Left lobe of liver (tissue), 2 donors: ENCODE measurements around the gene LMO1. TPM values are rescaled to one million over a fixed set of nuclear protein-coding genes. Genes with fewer than 3 reads are reported as not detected.
A peak's percentile ranks its signal among the peaks of the same experiment; 100 is the strongest.

Experiments
- ATAC-seq: fragments of 200-7000 bp; cut with Tn5 transposase; one replicate; pipeline ENCODE4 v1.9.1; 2020; ENCODE audit warnings: mild to moderate bottlenecking, moderate library complexity
- DNase-seq: peaks from one replicate; pipeline ENCODE4 v3.0.0-alpha.2; 2020; ENCODE audit warnings: low spot score
- total RNA-seq: library from RNA; stranded (reverse); gene quantifications from one replicate; pipeline ENCODE4 v1.2.1, GENCODE V29; 2021
- donor health status: DM: no; HTN: no; CAD: no; lungs with moderate emphysema.
- donor health status: DM: no; HTN: yes; CAD: no.

LMO1 gene
- total RNA-seq, 1 donor from 2014 or later: not detected

- peak; percentile 43 for ATAC-seq
- DNase-seq: no peak
Observed at GRCh38 chr11:8209208-8209807, 54.4 kb downstream of the LMO1 start.

- ATAC-seq (no peak), DNase-seq (no peak)
Observed at GRCh38 chr11:8207080-8208000, 56.3 kb downstream of the LMO1 start.

- DNase-seq: peak; percentile 44
- peak; percentile 55 for ATAC-seq
Observed at GRCh38 chr11:8206251-8207079, 57.2 kb downstream of the LMO1 start.

- DNase-seq (peak; percentile 31), ATAC-seq (no peak)
Observed at GRCh38 chr11:8205566-8205965, 58.1 kb downstream of the LMO1 start.

DNA sequence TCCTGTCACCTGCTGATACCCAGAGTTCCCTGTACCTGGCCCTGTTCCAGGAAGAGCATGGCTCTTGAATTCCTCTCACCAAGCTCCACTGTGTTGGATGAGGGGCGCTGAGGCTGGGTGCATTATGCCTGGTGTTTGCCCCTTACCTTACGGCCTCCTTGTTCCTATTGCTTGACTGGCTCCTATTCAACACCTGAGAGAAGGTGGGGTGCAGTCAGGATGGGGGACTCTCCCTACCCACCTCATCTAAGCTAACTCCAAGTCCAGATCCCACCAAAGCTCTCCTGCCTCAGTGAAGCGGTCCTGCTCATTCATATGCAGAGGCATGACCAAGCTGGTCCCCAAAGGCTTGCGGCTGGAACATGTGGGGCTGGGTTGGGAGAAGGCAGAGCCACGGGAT, 59.1 kb downstream of the LMO1 start:
- no peak for ATAC-seq
- no peak for DNase-seq

- DNase-seq (no peak), ATAC-seq (no peak)
Observed at GRCh38 chr11:8204025-8204424, 59.7 kb downstream of the LMO1 start.

GRCh38 chr11:8203414-8203715, 60.3 kb downstream of the LMO1 start:
- no peak for ATAC-seq
- no peak for DNase-seq

DNA sequence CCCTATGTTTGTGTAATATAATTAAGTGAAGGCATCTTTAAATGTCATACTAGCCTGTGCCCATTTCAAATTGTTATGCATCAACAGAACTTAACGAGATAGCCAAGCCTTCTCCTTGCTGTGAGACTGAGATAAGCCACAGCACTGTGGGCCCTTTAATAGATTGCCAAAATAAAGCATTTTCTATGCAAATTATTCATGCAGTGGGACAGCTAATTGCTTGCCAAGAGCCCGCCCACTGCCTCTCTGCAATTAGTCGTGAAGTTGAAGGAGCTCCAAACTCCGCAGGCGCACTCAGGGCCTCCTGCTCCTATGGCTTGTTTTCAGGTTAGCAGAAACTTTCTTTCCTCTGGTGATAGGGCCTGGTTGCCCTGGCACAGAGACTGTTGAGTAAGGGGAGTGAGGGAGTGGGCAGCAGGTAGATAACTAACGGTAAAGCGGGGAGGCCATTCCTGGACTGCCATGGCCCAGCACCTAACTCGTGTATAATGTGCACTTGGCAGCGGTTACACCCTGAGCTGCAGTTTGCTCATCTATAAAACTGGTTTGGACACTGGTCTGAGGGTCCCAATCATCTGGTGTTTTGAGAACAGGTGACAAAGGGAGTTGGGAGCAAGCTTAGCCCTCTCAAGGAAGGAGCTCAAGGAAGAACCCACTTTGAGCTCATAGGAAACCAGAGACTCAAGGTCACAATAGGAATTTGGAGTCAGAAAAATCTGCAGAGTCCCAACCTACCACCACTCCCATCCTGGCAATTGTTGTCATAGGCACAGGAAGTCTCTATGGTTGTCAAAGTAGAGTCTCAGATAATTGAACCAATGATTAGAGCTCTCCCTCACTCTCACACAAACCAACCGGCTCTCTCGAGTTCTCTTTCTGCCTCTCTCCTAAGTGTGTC, 60.9 kb downstream of the LMO1 start:
- DNase-seq (peak; percentile 11), ATAC-seq (no peak)

DNA sequence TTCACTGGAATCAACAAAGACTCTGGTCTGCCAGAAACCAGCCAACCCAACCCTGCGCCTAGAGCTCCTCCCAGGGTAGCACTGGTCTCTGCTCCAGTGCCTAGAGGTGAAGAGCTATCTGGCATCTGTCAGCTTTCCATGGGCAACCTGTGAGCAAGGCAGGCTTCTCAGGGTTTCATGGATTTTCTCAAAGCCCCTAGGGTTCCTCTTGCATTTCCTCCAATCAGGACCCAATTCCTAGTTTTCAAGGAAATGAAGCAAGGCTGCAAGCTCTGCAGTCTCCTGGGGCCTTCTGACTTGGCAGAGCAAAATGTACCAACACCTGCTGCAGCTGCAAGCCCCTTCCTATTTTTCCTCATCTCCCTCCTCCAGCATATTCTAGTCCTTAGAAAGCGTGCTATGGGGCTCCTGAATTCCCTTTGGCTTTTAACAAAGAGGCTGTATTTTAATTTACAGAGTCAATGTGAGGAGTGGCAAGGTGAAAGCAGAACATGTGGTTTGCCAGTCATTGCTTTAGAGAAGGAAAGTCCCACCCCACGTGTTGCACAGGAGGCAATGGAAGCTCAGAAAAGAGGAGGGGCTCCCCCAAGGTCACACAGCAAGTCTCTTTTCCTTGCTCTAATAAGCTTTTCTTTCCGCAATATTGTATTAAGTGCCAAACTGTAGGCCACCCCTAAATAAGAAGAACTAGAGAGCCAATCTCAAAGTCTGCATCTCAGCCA, 61.9 kb downstream of the LMO1 start:
- ATAC-seq: no peak
- peak; percentile 7 for DNase-seq

GRCh38 chr11:8199676-8200075, 64.0 kb downstream of the LMO1 start:
- DNase-seq (peak; percentile 1), ATAC-seq (no peak)

- peak; percentile 60 for ATAC-seq
Observed at GRCh38 chr11:8196749-8197148, 66.9 kb downstream of the LMO1 start.

DNA sequence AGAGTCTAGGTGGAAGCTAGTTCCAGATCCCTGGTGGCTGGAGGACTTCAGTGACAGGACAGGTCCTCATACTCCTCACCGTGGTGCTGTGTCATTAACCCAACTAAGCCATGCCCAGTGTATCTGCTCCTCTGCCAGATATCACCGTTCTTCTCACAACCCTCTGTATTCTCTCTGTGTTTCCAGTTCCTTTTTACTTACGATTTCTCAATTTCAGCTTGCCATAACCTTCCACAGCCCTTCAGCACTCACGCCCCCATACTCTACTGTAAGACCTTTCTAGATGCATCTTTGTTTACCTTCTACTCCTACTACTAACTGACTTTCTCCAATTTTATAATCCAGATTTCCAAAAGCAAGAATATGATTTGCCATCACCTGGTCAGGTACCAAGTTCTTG, 68.7 kb downstream of the LMO1 start:
- no peak for DNase-seq
- no peak for ATAC-seq

More at GRCh38 chr11:8196749-8197148, 66.9 kb downstream of the LMO1 start:
- no peak for DNase-seq

DNA sequence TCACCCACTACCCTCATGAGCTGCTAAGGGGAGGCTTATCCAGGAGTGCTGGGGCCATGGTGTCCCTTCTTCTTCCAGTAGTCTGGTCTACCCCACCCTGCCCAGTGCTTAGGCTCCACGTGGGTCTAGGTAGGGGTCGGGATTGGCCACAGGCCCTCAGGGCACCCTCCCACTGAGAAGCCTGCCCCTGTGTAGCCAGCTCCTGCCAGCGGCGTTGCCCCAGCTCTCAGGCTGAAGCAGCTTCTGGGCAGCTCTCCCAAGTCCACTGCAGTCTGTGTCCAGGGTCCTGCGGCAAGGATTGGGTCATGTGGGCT, 70.8 kb downstream of the LMO1 start:
- ATAC-seq: peak; percentile 35
- no peak for DNase-seq

DNA sequence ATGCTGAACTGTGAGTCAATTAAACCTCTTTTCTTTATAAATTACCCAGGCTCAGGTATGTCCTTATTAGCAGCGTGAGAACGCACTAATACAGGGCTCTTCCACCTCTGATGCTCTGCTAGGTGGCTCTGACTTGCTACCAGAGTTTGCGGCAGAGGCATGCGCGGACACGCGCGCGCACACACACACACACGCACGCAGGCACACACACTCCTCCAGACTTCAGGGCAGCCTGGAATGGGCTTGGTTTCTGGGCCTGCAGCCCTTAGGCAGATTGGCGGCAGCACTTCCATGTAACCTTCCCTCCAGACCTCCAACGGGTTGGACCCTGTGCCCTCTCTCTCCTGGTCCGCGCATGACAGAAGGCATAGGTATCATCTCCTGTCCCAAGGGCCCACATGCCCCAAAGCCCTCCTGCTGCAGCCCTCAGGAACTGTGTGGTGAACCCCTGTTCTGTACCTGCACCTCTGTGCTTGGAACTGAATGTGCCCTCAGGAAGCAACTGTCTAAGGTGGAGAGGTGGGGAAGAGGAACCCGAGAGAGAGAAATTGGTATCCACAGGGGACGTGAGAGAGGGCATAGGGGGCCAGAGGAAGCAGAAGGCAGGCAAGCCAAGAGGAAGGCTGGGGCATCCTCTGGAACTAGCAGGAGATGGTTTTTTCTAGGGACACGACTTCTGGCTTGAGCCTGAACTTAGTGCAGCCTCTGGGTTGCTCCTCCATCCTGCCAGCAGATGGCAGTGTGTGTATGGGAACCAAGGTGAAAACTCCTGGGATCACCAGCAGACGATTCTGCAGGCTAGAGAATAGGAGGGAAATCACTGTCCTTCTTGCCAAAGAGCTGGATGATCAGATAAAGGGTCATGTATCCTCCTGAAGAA, 71.4 kb downstream of the LMO1 start:
- ATAC-seq: peak; percentile 95
- peak; percentile 60 for DNase-seq

GRCh38 chr11:8190431-8190830, 73.2 kb downstream of the LMO1 start:
- no peak for ATAC-seq

DNA sequence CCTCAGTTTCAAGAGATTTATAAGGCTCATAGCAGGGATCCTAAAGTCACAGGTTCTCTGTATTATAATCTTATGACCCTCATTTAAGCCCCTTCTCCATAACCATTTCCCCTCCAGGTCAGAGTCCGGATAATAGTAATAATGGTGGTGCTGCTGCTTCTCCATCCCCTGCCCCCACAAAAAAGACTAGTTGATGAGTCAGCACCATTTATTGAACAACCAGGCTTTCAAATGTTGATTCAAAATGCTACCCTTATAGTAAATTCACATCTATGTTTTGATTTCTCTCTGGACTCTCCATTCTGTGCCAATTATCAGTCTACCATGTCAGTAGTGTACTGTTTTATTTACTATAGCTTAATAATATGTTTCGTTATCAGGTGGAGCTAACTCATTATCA, 77.2 kb downstream of the LMO1 start:
- DNase-seq (no peak), ATAC-seq (no peak)

More at GRCh38 chr11:8190431-8190830, 73.2 kb downstream of the LMO1 start:
- DNase-seq: no peak

DNA sequence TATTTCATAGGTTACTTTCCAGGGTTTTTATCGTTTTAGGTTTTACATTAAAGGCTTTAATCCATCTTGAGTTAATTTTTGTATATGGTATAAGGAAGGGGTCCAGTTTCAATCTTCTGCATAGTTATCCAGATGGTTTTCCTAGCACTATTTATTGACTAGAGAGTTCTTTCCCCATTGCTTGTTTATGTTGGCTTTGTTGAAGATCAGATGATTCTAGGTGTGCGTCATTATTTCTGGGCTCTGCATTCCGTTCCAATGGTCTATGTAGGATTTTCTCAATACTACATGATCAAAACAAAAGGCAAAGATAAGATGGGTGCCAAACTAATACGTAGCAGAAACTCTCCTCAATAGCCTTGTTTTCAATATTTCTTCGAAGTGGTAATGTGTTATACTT, 80.6 kb downstream of the LMO1 start:
- DNase-seq (no peak), ATAC-seq (no peak)

DNA sequence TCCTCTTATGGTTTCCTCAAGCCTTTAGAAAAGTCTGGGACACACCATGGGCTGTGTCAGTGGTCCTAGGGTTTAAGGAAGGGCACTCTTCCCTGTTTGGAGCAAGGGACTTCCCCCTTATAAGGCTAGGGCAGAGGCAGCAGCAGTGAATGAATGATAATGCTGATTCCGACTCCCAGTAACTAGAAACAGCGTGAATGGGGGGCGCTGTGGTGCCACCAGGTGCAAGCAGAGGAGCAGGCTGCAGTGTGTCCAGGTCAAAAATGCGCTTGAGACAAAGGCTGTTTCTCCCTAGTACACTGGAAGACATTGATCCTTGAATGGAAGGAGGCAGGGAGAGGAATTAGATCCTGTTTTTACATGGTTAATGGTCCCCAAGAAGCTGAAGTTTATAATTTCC, 83.2 kb downstream of the LMO1 start:
- no peak for DNase-seq
- no peak for ATAC-seq

DNA sequence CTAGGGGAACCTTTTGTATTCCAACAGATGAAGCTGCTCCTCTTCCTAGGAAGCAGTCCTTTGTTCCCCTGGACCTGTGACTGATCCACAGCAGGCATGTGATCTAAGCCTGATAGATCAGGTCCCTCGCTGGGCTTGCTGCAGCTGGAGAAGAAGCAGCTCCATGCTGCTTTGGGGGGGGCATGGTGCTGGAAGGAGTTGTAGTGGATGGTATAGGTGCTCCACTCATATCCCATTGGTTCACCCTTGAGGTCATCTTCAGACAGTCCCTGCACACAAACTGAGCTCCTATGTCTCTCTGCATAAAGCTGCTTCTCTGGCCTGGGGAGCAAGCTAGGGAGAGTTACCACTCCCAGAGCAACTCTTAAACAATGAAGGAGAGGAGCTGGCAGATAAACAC, 85.4 kb downstream of the LMO1 start:
- ATAC-seq (no peak), DNase-seq (no peak)
